H9 (cell line): ENCODE results near the gene ELP6. TPM values are rescaled to one million over a fixed set of nuclear protein-coding genes. Genes with fewer than 3 reads are reported as not detected.
"Not testable (repeated sequence)": the region's sequence is repeated elsewhere in the genome, so short reads cannot be mapped to it uniquely, and the experiment has no call there.

Experiments used
- DNase-seq: peaks from one replicate; pipeline ENCODE4 v3.0.0-alpha.2; 2017
- H2AFZ ChIP-seq: one replicate; pipeline ENCODE4 v1.6.1; 2013; ENCODE audit warnings: mild to moderate bottlenecking, low read length, control low read depth, moderate library complexity
- H2AK5ac ChIP-seq: 2 replicates; pipeline ENCODE4 v1.6.1; 2013; ENCODE audit warnings: low read length, control low read depth, mixed read lengths; ENCODE audit not compliant: insufficient read length
- H2BK120ac ChIP-seq: one replicate; pipeline ENCODE4 v1.6.1; 2013; ENCODE audit warnings: low read depth, mild to moderate bottlenecking, low read length, control low read depth, inconsistent platforms; ENCODE audit not compliant: poor library complexity, severe bottlenecking
- H2BK12ac ChIP-seq: 2 replicates; pipeline ENCODE4 v1.6.1; 2013; ENCODE audit warnings: low read length, control low read depth, mixed read lengths, low read depth; ENCODE audit not compliant: insufficient read length
- H2BK15ac ChIP-seq: 2 replicates; pipeline ENCODE4 v1.6.1; 2013; ENCODE audit warnings: low read depth, low read length, control low read depth
- H2BK20ac ChIP-seq: one replicate; pipeline ENCODE4 v1.6.1; 2013; ENCODE audit warnings: low read depth, mild to moderate bottlenecking, low read length, control low read depth, inconsistent platforms; ENCODE audit not compliant: poor library complexity, severe bottlenecking
- H2BK5ac ChIP-seq: 2 replicates; pipeline ENCODE4 v1.6.1; 2013; ENCODE audit warnings: low read length, control low read depth, mixed read lengths; ENCODE audit not compliant: insufficient read length
- H3K14ac ChIP-seq: 2 replicates; pipeline ENCODE4 v1.6.1; 2013; ENCODE audit warnings: low read length, control low read depth; ENCODE audit not compliant: insufficient read depth
- H3K18ac ChIP-seq: 2 replicates; pipeline ENCODE4 v1.6.1; 2013; ENCODE audit warnings: low read depth, mild to moderate bottlenecking, mixed read lengths, low read length, control low read depth; ENCODE audit not compliant: insufficient read length
- H3K23ac ChIP-seq: 2 replicates; pipeline ENCODE4 v1.6.1; 2013; ENCODE audit warnings: low read length, control low read depth, mixed read lengths, low read depth; ENCODE audit not compliant: insufficient read length
- H3K23me2 ChIP-seq: 2 replicates; pipeline ENCODE4 v1.6.1; 2013; ENCODE audit warnings: low read depth, mild to moderate bottlenecking, mixed read lengths, low read length, control low read depth; ENCODE audit not compliant: insufficient read length, poor library complexity, severe bottlenecking
- H3K27ac ChIP-seq: 2 replicates; pipeline ENCODE4 v1.5.1; 2013; ENCODE audit warnings: low read length, control low read depth, mixed read lengths, low read depth; ENCODE audit not compliant: insufficient read length
- H3K27me3 ChIP-seq: 2 replicates; pipeline ENCODE4 v1.6.1; 2013; ENCODE audit warnings: low read length, control low read depth, inconsistent platforms; ENCODE audit not compliant: insufficient read depth
- H3K4ac ChIP-seq: 2 replicates; pipeline ENCODE4 v1.6.1; 2013; ENCODE audit warnings: low read depth, mild to moderate bottlenecking, control low read depth, inconsistent platforms, low read length, moderate library complexity
- H3K4me1 ChIP-seq: 2 replicates; pipeline ENCODE4 v1.6.1; 2013; ENCODE audit warnings: low read length, control low read depth, inconsistent platforms; ENCODE audit not compliant: insufficient read depth
- H3K4me2 ChIP-seq: 2 replicates; pipeline ENCODE4 v1.6.1; 2013; ENCODE audit warnings: low read length, control low read depth, mixed read lengths; ENCODE audit not compliant: insufficient read length, insufficient read depth
- H3K56ac ChIP-seq: 2 replicates; pipeline ENCODE4 v1.6.1; 2013; ENCODE audit warnings: low read depth, mild to moderate bottlenecking, mixed read lengths, low read length, control low read depth; ENCODE audit not compliant: insufficient read length
- H3K79me1 ChIP-seq: 2 replicates; pipeline ENCODE4 v1.6.1; 2013; ENCODE audit warnings: low read depth, mild to moderate bottlenecking, moderate library complexity, low read length, control low read depth, inconsistent platforms; ENCODE audit not compliant: insufficient read depth, poor library complexity, severe bottlenecking
- H3K79me2 ChIP-seq: 2 replicates; pipeline ENCODE4 v1.6.1; 2013; ENCODE audit warnings: low read length, control low read depth, inconsistent platforms; ENCODE audit not compliant: insufficient read depth
- H3K9ac ChIP-seq: 2 replicates; pipeline ENCODE4 v1.6.1; 2013; ENCODE audit warnings: low read length, control low read depth, mixed read lengths; ENCODE audit not compliant: insufficient read length; ENCODE audit errors: extremely low read depth
- H3K9me3 ChIP-seq: one replicate; pipeline ENCODE4 v1.6.1; 2013; ENCODE audit warnings: low read depth, low read length, inconsistent platforms; ENCODE audit not compliant: control insufficient read depth
- H3T11ph ChIP-seq: one replicate; pipeline ENCODE4 v1.6.1; 2013; ENCODE audit warnings: mild to moderate bottlenecking, low read length, control low read depth, inconsistent platforms
- H4K20me1 ChIP-seq: one replicate; pipeline ENCODE4 v1.6.1; 2013; ENCODE audit not compliant: control insufficient read depth, insufficient read length, insufficient read depth
- H4K5ac ChIP-seq: 2 replicates; pipeline ENCODE4 v1.6.1; 2013; ENCODE audit warnings: low read depth, mild to moderate bottlenecking, mixed read lengths, low read length, control low read depth; ENCODE audit not compliant: insufficient read length
- H4K8ac ChIP-seq: replicated peaks from 2 replicates; pipeline ENCODE4 v1.6.1; 2013; ENCODE audit warnings: low read length, control low read depth, mixed read lengths, low read depth; ENCODE audit not compliant: insufficient read length
- H4K91ac ChIP-seq: 2 replicates; pipeline ENCODE4 v1.6.1; 2013; ENCODE audit warnings: low read depth, mild to moderate bottlenecking, moderate library complexity, mixed read lengths, low read length, control low read depth; ENCODE audit not compliant: insufficient read length
- H3K27ac Mint-ChIP-seq, 3 experiments: 2 replicates in 2 of 3; 3 replicates in 1 of 3; pipeline ENCODE4 v1.8.0; 2020 to 2021; ENCODE audit warnings: mixed read lengths in 3 of 3, mild to moderate bottlenecking in 1 of 3, moderate library complexity in 1 of 3
- H3K27me3 Mint-ChIP-seq: 2 replicates; pipeline ENCODE4 v1.8.0; 2021; ENCODE audit warnings: low read depth, mild to moderate bottlenecking, moderate library complexity, mixed read lengths
- H3K36me3 Mint-ChIP-seq, 3 experiments: 2 replicates in 2 of 3; 3 replicates in 1 of 3; pipeline ENCODE4 v1.8.0; 2020 to 2021; ENCODE audit warnings: low read depth in 3 of 3, mixed read lengths in 3 of 3; ENCODE audit not compliant: insufficient read depth in 1 of 3
- H3K4me1 Mint-ChIP-seq, 2 experiments: 2 replicates each; pipeline ENCODE4 v1.8.0; 2020; ENCODE audit warnings: mixed read lengths in 2 of 2
- H3K4me3 Mint-ChIP-seq, 2 experiments: 2 replicates in 1 of 2; 3 replicates in 1 of 2; pipeline ENCODE4 v1.8.0; 2020 to 2021; ENCODE audit warnings: mild to moderate bottlenecking in 2 of 2, mixed read lengths in 2 of 2, moderate library complexity in 1 of 2
- H3K9me3 Mint-ChIP-seq, 2 experiments: 2 replicates in 1 of 2; 3 replicates in 1 of 2; pipeline ENCODE4 v1.8.0; 2020; ENCODE audit warnings: mild to moderate bottlenecking in 2 of 2, mixed read lengths in 2 of 2, moderate library complexity in 1 of 2
- CTCF ChIP-seq: fragments of 200-600 bp; sonication (generic); conservative IDR thresholded peaks from 3 replicates; pipeline ENCODE4 v1.8.0; 2021; ENCODE audit warnings: antibody characterized with exemption, mild to moderate bottlenecking
- WGBS: extraction: QIAGEN DNeasy Blood & Tissue Kit; methylation state at CpG from one replicate; pipeline ENCODE4 v1.1.7; 2013; ENCODE audit warnings: missing lambda C conversion rate, low lambda C conversion rate, mixed read lengths; ENCODE audit not compliant: insufficient read length; ENCODE audit errors: extremely low coverage; 5-methylcytosine and 5-hydroxymethylcytosine counted together
- total RNA-seq: library from RNA; stranded (reverse); gene quantifications from 2 replicates; pipeline ENCODE4 v1.2.1, GENCODE V29; 2021

ELP6 gene
- total RNA-seq, 1 experiment from 2014 or later = 53.9 TPM

- peak overlapping the region; percentile 40; the same call in 1 of the 2 replicates for H3K14ac ChIP-seq
- no peak overlapping the region for H3T11ph ChIP-seq
- no peaks in the 10 kb centered on the region for H3K27me3 ChIP-seq
- H2BK12ac ChIP-seq = peak overlapping the region; percentile 4
- no peak overlapping the region for H3K9ac ChIP-seq
- H4K20me1 ChIP-seq = no peaks in the 10 kb centered on the region
- no peak overlapping the region for H4K91ac ChIP-seq
- no peak for DNase-seq
- H3K56ac ChIP-seq = no peak overlapping the region
- WGBS = no CpG with 5 or more reads among the region's 2 CpGs
- peak overlapping the region; percentile 94 for H3K27ac ChIP-seq
- no peak overlapping the region for H3K23ac ChIP-seq
- H3K9me3 ChIP-seq = no peaks in the 10 kb centered on the region
- no peaks in the 10 kb centered on the region for H3K79me1 ChIP-seq
- peaks cover 0 to 8% (median 8%) of the 10 kb centered on the region in 3 experiments; a peak in 5 of 7 replicates for H3K36me3 Mint-ChIP-seq
- peak overlapping the region; percentile 80 for H2BK5ac ChIP-seq
- no peak overlapping the region for H2BK120ac ChIP-seq
- no peak for TF ChIP-seq CTCF
- no peak overlapping the region for H2BK20ac ChIP-seq
- peak overlapping the region; percentile 31 for H4K5ac ChIP-seq
- H3K4me2 ChIP-seq = peak overlapping the region; percentile 62
- H3K9me3 Mint-ChIP-seq = peaks cover 0 to 3% of the 10 kb centered on the region in 2 experiments; a peak in 3 of 5 replicates
- peaks cover 2% of the 10 kb centered on the region; the same call in 1 of the 2 replicates for H3K4me1 ChIP-seq
- no peaks in the 10 kb centered on the region for H3K23me2 ChIP-seq
- H3K27ac Mint-ChIP-seq = peak overlapping the region; percentile 68 to 96 (median 95)
- H2AFZ ChIP-seq = no peak overlapping the region
- no peak overlapping the region for H2BK15ac ChIP-seq
- no peak overlapping the region for H4K8ac ChIP-seq
- peaks cover 32% of the 10 kb centered on the region in 2 experiments for H3K4me1 Mint-ChIP-seq
- H3K4ac ChIP-seq = no peak overlapping the region
- peak overlapping the region; percentile 50 to 70 for H3K4me3 Mint-ChIP-seq
- no peaks in the 10 kb centered on the region for H3K79me2 ChIP-seq
- no peaks in the 10 kb centered on the region for H3K27me3 Mint-ChIP-seq
- H3K18ac ChIP-seq = peak overlapping the region; percentile 83
- H2AK5ac ChIP-seq = no peak overlapping the region
Measured at GRCh38 chr3:47482366-47482765, 31.1 kb downstream of the ELP6 start.

GRCh38 chr3:47481763-47482162 is 31.7 kb downstream of the ELP6 start:
- H2AFZ ChIP-seq, H3K4me1 ChIP-seq, H3K4ac ChIP-seq, H2BK12ac ChIP-seq, H3K27me3 Mint-ChIP-seq, H3K27me3 ChIP-seq, H3K23ac ChIP-seq, H2BK5ac ChIP-seq, H3T11ph ChIP-seq, H2BK120ac ChIP-seq, H2AK5ac ChIP-seq, H3K56ac ChIP-seq, H4K91ac ChIP-seq, H4K8ac ChIP-seq, H3K18ac ChIP-seq, H3K9me3 ChIP-seq, H4K20me1 ChIP-seq, H3K23me2 ChIP-seq, H3K14ac ChIP-seq, H3K9me3 Mint-ChIP-seq, H2BK15ac ChIP-seq, H3K36me3 Mint-ChIP-seq, H3K79me2 ChIP-seq, H4K5ac ChIP-seq, H3K79me1 ChIP-seq: not testable (repeated sequence)
- H3K4me1 Mint-ChIP-seq = peaks cover 32 to 36% of the 10 kb centered on the region in 2 experiments
- Histone ChIP-seq H2BK20ac (peak overlapping the region; percentile 79), H3K27ac (peak overlapping the region; percentile 78), H3K4me2 (peak overlapping the region; percentile 62), H3K9ac (peak overlapping the region; percentile 19)
- H3K4me3 Mint-ChIP-seq = peak overlapping the region; percentile 50 to 70
- WGBS = no CpG with 5 or more reads among the region's 4 CpGs
- H3K27ac Mint-ChIP-seq = peak overlapping the region; percentile 95 to 97 (median 96)
- peak; percentile 60 for DNase-seq
